ENCODE measurements around the gene LGALS1.
"Not testable (repeated sequence)": the region's sequence is repeated elsewhere in the genome, so short reads cannot be mapped to it uniquely, and the experiment has no call there.

The LGALS1 gene

DNA sequence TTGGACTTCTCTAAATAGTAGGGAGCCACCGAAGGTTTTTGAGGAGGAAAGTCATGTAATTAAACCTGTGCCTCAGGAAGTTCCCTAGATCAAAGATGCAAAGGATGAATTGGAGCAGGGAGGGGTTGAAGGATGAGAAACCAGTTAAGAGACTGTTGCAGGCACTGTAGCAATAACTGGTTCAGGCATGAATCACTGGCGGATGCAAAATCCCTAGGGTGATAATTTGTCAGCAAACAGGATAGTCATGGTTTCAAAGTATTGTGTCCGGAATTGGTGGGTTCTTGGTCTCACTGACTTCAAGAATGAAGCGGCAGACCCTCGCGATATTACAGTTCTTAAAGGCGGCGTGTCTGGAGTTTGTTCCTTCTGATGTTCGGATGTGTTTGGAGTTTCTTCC lies 41.3 kb downstream of the LGALS1 start:
- TF ChIP-seq, protein P1, sequence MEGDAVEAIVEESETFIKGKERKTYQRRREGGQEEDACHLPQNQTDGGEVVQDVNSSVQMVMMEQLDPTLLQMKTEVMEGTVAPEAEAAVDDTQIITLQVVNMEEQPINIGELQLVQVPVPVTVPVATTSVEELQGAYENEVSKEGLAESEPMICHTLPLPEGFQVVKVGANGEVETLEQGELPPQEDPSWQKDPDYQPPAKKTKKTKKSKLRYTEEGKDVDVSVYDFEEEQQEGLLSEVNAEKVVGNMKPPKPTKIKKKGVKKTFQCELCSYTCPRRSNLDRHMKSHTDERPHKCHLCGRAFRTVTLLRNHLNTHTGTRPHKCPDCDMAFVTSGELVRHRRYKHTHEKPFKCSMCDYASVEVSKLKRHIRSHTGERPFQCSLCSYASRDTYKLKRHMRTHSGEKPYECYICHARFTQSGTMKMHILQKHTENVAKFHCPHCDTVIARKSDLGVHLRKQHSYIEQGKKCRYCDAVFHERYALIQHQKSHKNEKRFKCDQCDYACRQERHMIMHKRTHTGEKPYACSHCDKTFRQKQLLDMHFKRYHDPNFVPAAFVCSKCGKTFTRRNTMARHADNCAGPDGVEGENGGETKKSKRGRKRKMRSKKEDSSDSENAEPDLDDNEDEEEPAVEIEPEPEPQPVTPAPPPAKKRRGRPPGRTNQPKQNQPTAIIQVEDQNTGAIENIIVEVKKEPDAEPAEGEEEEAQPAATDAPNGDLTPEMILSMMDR (IDR thresholded peaks at IDR 0.05; ENCODE audit: low read depth, low read length), result no peak
- no peak overlapping the region for H3K4me3 ChIP-seq (ENCODE audit: low read depth, low read length)

DNA sequence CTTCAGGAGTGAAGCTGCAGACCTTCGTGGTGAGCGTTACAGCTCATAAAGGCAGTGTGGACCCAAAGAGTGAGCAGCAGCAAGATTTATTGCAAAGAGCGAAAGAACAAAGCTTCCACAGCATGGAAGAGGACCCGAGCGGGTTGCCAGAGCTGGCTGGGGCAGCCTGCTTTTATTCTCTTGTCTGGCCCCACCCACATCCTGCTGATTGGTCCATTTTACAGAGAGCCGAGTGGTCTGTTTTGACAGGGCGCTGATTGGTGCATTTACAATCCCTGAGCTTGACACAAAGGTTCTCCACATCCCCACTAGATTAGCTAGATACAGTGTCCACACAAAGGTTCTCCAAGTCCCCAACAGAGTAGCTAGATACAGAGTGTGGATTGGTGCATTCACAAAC lies 41.8 kb downstream of the LGALS1 start:
- H3K4me3 ChIP-seq (ENCODE audit: low read depth, low read length), result not testable (repeated sequence)

DNA sequence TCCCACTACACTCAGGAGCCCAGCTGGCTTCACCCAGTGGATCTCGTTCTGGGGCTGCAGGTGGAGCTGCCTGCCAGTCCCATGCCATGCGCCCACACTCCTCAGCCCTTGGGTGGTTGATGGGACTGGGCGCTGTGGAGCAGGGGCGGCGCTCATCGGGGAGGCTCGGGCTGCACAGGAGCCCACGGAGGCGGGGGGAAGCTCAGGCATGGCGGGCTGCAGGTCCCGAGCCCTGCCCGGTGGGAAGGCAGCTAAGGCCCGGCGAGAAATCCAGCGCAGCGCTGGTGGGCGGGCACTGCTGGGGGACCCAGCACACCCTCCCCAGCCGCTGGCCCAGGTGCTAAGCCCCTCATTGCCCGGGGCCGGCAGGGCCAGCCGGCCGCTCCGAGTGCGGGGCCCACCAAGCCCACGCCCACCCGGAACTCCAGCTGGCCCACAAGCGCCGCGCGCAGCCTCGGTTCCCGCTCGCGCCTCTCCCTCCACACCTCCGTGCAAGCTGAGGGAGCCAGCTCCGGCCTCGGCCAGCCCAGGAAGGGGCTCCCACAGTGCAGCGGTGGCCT lies 42.4 kb downstream of the LGALS1 start:
- H3K4me3 ChIP-seq (ENCODE audit: low read depth, low read length), result not testable (repeated sequence)

DNA sequence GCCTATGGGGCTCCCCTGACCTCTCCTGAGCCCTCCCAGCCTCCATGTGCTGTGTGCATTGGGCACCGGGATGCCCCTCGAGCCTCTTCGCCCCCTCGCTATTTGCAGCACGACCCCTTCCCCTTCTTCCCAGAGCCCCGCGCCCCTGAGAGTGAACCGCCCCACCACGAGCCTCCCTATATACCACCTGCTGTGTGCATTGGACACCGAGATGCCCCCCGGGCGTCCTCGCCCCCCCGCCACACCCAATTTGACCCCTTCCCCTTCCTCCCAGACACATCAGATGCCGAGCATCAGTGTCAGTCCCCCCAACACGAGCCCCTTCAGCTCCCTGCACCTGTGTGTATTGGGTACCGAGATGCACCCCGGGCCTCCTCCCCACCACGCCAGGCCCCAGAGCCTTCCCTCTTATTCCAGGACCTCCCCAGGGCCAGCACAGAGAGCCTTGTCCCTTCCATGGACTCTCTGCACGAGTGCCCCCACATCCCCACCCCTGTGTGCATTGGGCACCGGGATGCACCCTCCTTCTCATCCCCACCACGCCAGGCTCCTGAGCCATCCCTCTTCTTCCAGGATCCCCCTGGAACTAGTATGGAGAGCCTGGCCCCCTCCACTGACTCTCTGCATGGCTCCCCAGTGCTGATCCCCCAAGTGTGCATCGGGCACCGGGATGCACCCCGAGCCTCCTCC lies 50.3 kb downstream of the LGALS1 start:
- H3K4me3 ChIP-seq (ENCODE audit: low read depth, low read length), result no peak overlapping the region
- TF ChIP-seq, protein P1 (IDR thresholded peaks at IDR 0.05; ENCODE audit: low read depth, low read length), result no peak

DNA sequence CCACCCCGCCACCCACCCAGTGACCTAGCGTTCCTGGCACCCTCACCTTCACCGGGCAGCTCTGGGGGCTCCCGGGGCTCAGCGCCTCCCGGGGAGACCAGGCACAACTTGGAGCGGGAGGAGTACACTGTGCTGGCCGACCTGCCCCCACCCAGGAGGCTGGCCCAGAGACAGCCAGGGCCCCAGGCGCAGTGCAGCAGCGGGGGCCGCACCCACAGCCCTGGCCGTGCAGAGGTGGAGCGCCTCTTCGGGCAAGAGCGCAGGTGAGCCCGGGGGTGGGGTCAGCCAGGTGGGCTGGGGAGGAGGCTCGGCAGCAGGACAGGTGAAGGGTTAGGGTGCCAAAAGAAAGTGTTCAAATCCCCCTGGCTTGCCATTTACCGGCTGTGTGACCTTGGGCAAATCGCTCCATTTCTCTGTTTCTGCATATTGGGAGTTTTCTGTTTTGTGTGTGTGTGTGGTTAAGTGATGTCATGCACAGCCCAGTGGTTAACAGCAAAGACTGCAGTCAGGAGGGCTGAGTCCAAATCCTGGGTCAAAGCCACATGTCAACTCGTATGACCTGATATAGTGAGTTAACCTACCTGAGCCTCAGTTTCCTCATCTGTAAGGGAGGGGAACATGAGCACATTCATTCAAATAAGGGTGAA lies 50.9 kb downstream of the LGALS1 start:
- H3K4me3 ChIP-seq (ENCODE audit: low read depth, low read length), result no peak overlapping the region
- TF ChIP-seq, protein P1 (IDR thresholded peaks at IDR 0.05; ENCODE audit: low read depth, low read length), result no peak

DNA sequence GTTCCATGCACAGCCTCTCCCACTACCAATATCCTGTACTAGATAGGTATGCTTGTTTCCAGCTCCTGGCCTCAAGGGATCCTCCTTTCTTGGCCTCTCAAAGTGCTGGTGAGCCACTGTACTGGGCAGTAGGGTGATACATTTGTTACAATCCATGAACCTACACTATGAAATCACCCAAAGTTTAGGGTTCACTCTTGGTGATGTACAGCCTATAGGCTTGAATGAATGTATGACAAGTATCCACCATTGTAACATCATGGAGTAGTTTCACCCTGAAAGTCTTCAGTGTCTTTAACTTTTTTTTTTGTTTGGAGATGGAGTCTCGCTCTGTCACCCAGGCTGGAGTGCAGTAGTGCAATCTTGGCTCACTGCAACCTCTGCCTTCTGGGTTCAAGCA lies 53.2 kb downstream of the LGALS1 start:
- TF ChIP-seq, protein P1 (IDR thresholded peaks at IDR 0.05; ENCODE audit: low read depth, low read length), result no peak
- H3K4me3 ChIP-seq (ENCODE audit: low read depth, low read length), result no peak overlapping the region

All from WI38 (cell line).